HepG2 (cell line): ENCODE measurements around the gene TSACC. TPM values are rescaled to one million over a fixed set of nuclear protein-coding genes. Genes with fewer than 3 reads are reported as not detected.
A peak's percentile ranks its signal among the peaks of the same experiment; 100 is the strongest.

ENCODE experiments used
- ATAC-seq: fragments of 200-7000 bp; cut with Tn5 transposase; 3 replicates; pipeline ENCODE4 v1.9.1; 2020; ENCODE audit warnings: mild to moderate bottlenecking, moderate library complexity
- BruUV-seq: library from RNA; stranded (reverse); fragments of 400-500 nt; replicated peaks from 2 replicates; lab custom pipeline; 2021; lab: Mats Ljungman, UMichigan
- CTCF ChIA-PET: fragments of 300-600 bp; formaldehyde crosslinking; extraction: SDS; loops from one replicate; lab custom pipeline; 2021; ENCODE audit warnings: low total read pairs, inconsistent platforms, low intra/inter-chr PET ratio; lab: Yijun Ruan, JAX
- POLR2A ChIA-PET: fragments of 350-600 bp; sonication (Branson Sonifier 250); formaldehyde crosslinking; loops from one replicate; lab custom pipeline; 2020; ENCODE audit warnings: antibody characterized with exemption, inconsistent platforms; lab: Yijun Ruan, JAX
- DNase-seq: peaks from one replicate; pipeline ENCODE4 v3.0.0-alpha.2; 2015; ENCODE audit warnings: low spot score
- FAIRE-seq: peaks from 3 replicates; lab custom pipeline; 2011; peaks lifted over from hg19 to GRCh38; lab: Jason Lieb, UNC
- H2AFZ ChIP-seq: one replicate; pipeline ENCODE4 v1.6.1; 2011; ENCODE audit warnings: low read length, inconsistent platforms
- H3K27ac ChIP-seq: fragments of 300-600 bp; 3 replicates; pipeline ENCODE4 v1.8.0; 2011; ENCODE audit warnings: mixed run types, mild to moderate bottlenecking, mixed read lengths, low read length, inconsistent platforms; ENCODE audit not compliant: insufficient read depth; ENCODE audit errors: extremely low read length
- H3K27me3 ChIP-seq, 2 experiments: fragments of 200-600 bp in 1 of 2; 2 replicates in 1 of 2; 3 replicates in 1 of 2; pipeline versions ENCODE4 v1.6.0 to v1.8.0; 2011; ENCODE audit warnings: low read length in 2 of 2, mild to moderate bottlenecking in 2 of 2, moderate library complexity in 2 of 2, inconsistent platforms in 1 of 2; ENCODE audit not compliant: insufficient read depth in 2 of 2, control insufficient read depth in 1 of 2
- H3K36me3 ChIP-seq, 2 experiments: fragments of 200-600 bp in 1 of 2; replicated peaks in 1 of 2; 2 replicates in 1 of 2; 3 replicates in 1 of 2; pipeline versions ENCODE4 v1.5.1 to v1.8.0; 2011; ENCODE audit warnings: low read length in 2 of 2, inconsistent platforms in 1 of 2; ENCODE audit not compliant: insufficient read depth in 2 of 2, control insufficient read depth in 1 of 2
- H3K4me1 ChIP-seq: 2 replicates; pipeline ENCODE4 v1.5.1; 2012; ENCODE audit warnings: low read length, inconsistent platforms; ENCODE audit not compliant: insufficient read depth
- H3K4me2 ChIP-seq: 2 replicates; pipeline ENCODE4 v1.6.0; 2011; ENCODE audit warnings: low read depth, low read length, inconsistent platforms
- H3K4me3 ChIP-seq, 3 experiments: fragments of 200-600 bp in 1 of 3; sonication (generic), shearing (Covaris generic) in 1 of 3; replicated peaks in 1 of 3; 2 replicates each; pipeline ENCODE4 v1.5.1; 2011 to 2016; ENCODE audit warnings: low read length in 3 of 3, inconsistent platforms in 2 of 3, low read depth in 2 of 3, mild to moderate bottlenecking in 2 of 3, control low read depth in 1 of 3, mixed read lengths in 1 of 3; ENCODE audit not compliant: insufficient read depth in 1 of 3
- H3K79me2 ChIP-seq: one replicate; pipeline ENCODE4 v1.6.1; 2011; ENCODE audit warnings: low read length, inconsistent platforms; ENCODE audit not compliant: insufficient read depth
- H3K9ac ChIP-seq: 2 replicates; pipeline ENCODE4 v1.6.0; 2011; ENCODE audit warnings: mild to moderate bottlenecking, low read depth, low read length, inconsistent platforms; ENCODE audit not compliant: insufficient read depth
- H3K9me3 ChIP-seq: 2 replicates; pipeline ENCODE4 v1.5.1; 2012; ENCODE audit warnings: mild to moderate bottlenecking, low read length
- H4K20me1 ChIP-seq: 2 replicates; pipeline ENCODE4 v1.6.0; 2011; ENCODE audit warnings: inconsistent platforms, mild to moderate bottlenecking, low read length, moderate library complexity; ENCODE audit not compliant: insufficient read depth
- ATF4 ChIP-seq, 2 experiments: fragments of 450-650 bp in 1 of 2; sonication (generic) in 1 of 2; formaldehyde crosslinking; IDR thresholded peaks; 2 replicates each; pipeline versions ENCODE4 v1.5.0 to v1.8.0; 2020 to 2022; ENCODE audit warnings: mild to moderate bottlenecking in 1 of 2, missing genetic modification reagents in 1 of 2
- GABPA ChIP-seq, 2 experiments: IDR thresholded peaks; 2 replicates each; pipeline ENCODE4 v1.6.1; 2011 to 2016; ENCODE audit warnings: low read depth in 2 of 2, low read length in 1 of 2, missing biosample characterization in 1 of 2, missing genetic modification characterization in 1 of 2
- KDM6A ChIP-seq: IDR thresholded peaks from 2 replicates; pipeline ENCODE4 v1.6.1; 2016; ENCODE audit warnings: low read depth
- KMT2A ChIP-seq: sonication (generic); formaldehyde crosslinking; IDR thresholded peaks from 2 replicates; pipeline ENCODE4 v1.4.0; 2020; ENCODE audit warnings: missing genetic modification reagents
- MAF1 ChIP-seq: sonication (generic); formaldehyde crosslinking; IDR thresholded peaks from 2 replicates; pipeline ENCODE4 v1.5.0; 2020; ENCODE audit warnings: missing genetic modification reagents, borderline replicate concordance
- MLLT10 ChIP-seq: sonication (generic); formaldehyde crosslinking; IDR thresholded peaks from 2 replicates; pipeline ENCODE4 v1.4.0; 2020; ENCODE audit warnings: missing genetic modification reagents
- PTBP1 ChIP-seq: fragments of 200-400 bp; formaldehyde crosslinking; IDR thresholded peaks from 2 replicates; pipeline ENCODE4 v1.6.1; 2018; ENCODE audit warnings: low read length, low read depth; ENCODE audit not compliant: poor library complexity, severe bottlenecking
- RFX3 ChIP-seq: IDR thresholded peaks from 2 replicates; pipeline ENCODE4 v1.6.1; 2016; ENCODE audit warnings: missing biosample characterization, missing genetic modification reagents
- SNRNP70 ChIP-seq: fragments of 200-400 bp; formaldehyde crosslinking; IDR thresholded peaks from 2 replicates; pipeline ENCODE4 v1.6.1; 2017; ENCODE audit warnings: mild to moderate bottlenecking, low read depth, low read length, moderate library complexity
- ZNF136 ChIP-seq: sonication (generic); formaldehyde crosslinking; IDR thresholded peaks from 2 replicates; pipeline ENCODE4 v1.8.1; 2022; ENCODE audit warnings: low read depth, mild to moderate bottlenecking, moderate library complexity, missing genetic modification reagents
- ZNF205 ChIP-seq: IDR thresholded peaks from 2 replicates; pipeline ENCODE4 v1.6.1; 2018; ENCODE audit warnings: missing biosample characterization, missing genetic modification reagents
- ZNF629 ChIP-seq: sonication (generic); formaldehyde crosslinking; conservative IDR thresholded peaks from 2 replicates; pipeline ENCODE4 v1.5.0; 2020; ENCODE audit warnings: missing genetic modification reagents
- ZNF713 ChIP-seq: sonication (generic); formaldehyde crosslinking; IDR thresholded peaks from 2 replicates; pipeline ENCODE4 v1.4.0; 2020; ENCODE audit warnings: mild to moderate bottlenecking, missing genetic modification reagents
- ZNF782 ChIP-seq: sonication (generic); formaldehyde crosslinking; IDR thresholded peaks from 2 replicates; pipeline ENCODE4 v1.4.0; 2020; ENCODE audit warnings: missing genetic modification reagents, mild to moderate bottlenecking, borderline replicate concordance
- ZNF800 ChIP-seq: sonication (generic); formaldehyde crosslinking; IDR thresholded peaks from 2 replicates; pipeline ENCODE4 v1.4.0; 2020; ENCODE audit warnings: missing genetic modification reagents
- WGBS: methylation state at CpG from one replicate; pipeline ENCODE4 v1.1.6; 2017; ENCODE audit warnings: low lambda C conversion rate; 5-methylcytosine and 5-hydroxymethylcytosine counted together
- in situ Hi-C: cut with HindIII; loops from 2 replicates; pipeline ENCODE4 v1.10.0; 2017; ENCODE audit warnings: low pct_unique_long_range_greater_than_20kb; ENCODE audit not compliant: extremely low pct_ligation_motif_present
- intact Hi-C: fragments of 100-400 bp; cut with micrococcal nuclease; formaldehyde crosslinking; loops from one replicate; pipeline ENCODE4 v1.10.0; 2022; ENCODE audit not compliant: unreplicated experiment
- polyA plus RNA-seq, 8 experiments: library from polyadenylated mRNA; depleted of rRNA in 3 of 8; stranded (reverse) in 7 of 8; unstranded in 1 of 8; fragments of >200 nt; fragmentation: Illumina TruSeq in 4 of 8; extraction: Trizol in 4 of 8; gene quantifications; 2 replicates each; pipeline versions ENCODE4 v1.2.1 to v1.2.3, GENCODE V29; 2011 to 2016; ENCODE audit warnings: low read depth in 4 of 8, missing spikeins in 1 of 8, mixed read lengths in 1 of 8; ENCODE audit not compliant: insufficient read depth in 1 of 8
- total RNA-seq, 5 experiments: library from RNA; depleted of rRNA; stranded (reverse); fragments of >200 nt; fragmentation: Illumina TruSeq; extraction: Trizol; gene quantifications; 2 replicates each; pipeline ENCODE4 v1.2.3, GENCODE V29; 2016; ENCODE audit warnings: low read depth in 1 of 5
- TF ChIP-seq, protein P1 (sequence below): sonication (generic); formaldehyde crosslinking; IDR thresholded peaks from 2 replicates; pipeline ENCODE4 v1.4.0; 2020; ENCODE audit warnings: mild to moderate bottlenecking, low read depth, missing genetic modification reagents
- TF ChIP-seq, protein P2 (sequence below): sonication (generic); formaldehyde crosslinking; IDR thresholded peaks from 2 replicates; pipeline ENCODE4 v1.9.0; 2021; ENCODE audit warnings: missing genetic modification reagents, borderline replicate concordance

TSACC gene
- total and polyA plus RNA-seq, 2 of the 13 experiments (the other 11 are each of a cell fraction or from before 2014, with no cell fraction given): 1.5 to 2.6 TPM

DNA sequence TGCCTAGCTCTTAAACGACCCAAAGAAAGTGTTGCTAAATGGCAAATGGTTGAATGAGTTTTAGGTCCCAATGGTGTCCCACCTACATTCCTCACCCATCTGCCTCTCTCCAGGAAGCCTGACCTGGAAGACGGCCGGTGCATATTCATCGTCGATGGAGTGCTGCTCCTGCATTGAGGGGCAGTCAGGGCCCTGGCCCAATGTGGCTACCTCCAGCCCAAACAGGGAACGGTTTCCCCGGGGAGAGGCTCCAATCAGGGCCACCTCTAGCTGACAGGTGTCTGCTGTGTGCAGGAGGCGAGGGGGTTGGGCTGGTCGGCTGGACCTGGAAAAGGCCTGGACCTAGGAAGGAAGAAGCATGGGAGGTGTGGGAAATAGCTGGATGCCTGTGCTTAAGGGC lies 44.4 kb upstream of the TSACC start:
- H3K4me1 ChIP-seq: peaks cover 44% of the 10 kb centered on the region
- H3K9ac ChIP-seq: no peak overlapping the region
- H3K36me3 ChIP-seq: peaks cover 0 to 4% of the 10 kb centered on the region in 2 experiments; a peak in 2 of 5 replicates
- 93% methylated on average over 9 of the region's 9 CpGs for WGBS
- TF ChIP-seq KMT2A (CRISPR knock-in tag): no peak
- no peak for TF ChIP-seq ZNF205 (CRISPR knock-in tag)
- no peak for TF ChIP-seq ZNF782 (CRISPR knock-in tag)
- TF ChIP-seq PTBP1: no peak
- TF ChIP-seq ATF4 (CRISPR knock-in tag; IDR thresholded peaks at IDR 0.05): no peak
- TF ChIP-seq, protein P1, sequence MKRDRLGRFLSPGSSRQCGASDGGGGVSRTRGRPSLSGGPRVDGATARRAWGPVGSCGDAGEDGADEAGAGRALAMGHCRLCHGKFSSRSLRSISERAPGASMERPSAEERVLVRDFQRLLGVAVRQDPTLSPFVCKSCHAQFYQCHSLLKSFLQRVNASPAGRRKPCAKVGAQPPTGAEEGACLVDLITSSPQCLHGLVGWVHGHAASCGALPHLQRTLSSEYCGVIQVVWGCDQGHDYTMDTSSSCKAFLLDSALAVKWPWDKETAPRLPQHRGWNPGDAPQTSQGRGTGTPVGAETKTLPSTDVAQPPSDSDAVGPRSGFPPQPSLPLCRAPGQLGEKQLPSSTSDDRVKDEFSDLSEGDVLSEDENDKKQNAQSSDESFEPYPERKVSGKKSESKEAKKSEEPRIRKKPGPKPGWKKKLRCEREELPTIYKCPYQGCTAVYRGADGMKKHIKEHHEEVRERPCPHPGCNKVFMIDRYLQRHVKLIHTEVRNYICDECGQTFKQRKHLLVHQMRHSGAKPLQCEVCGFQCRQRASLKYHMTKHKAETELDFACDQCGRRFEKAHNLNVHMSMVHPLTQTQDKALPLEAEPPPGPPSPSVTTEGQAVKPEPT (CRISPR knock-in tag): no peak
- no peak for TF ChIP-seq RFX3 (CRISPR knock-in tag)
- TF ChIP-seq MAF1 (CRISPR knock-in tag): no peak
- no peak for TF ChIP-seq GABPA (IDR thresholded peaks at IDR 0.05; ENCODE audit: low read depth, low read length)
- TF ChIP-seq GABPA (CRISPR knock-in tag; IDR thresholded peaks at IDR 0.05; ENCODE audit: low read depth): no peak
- TF ChIP-seq KDM6A (CRISPR knock-in tag): no peak
- no peak for TF ChIP-seq SNRNP70
- no peak for TF ChIP-seq ZNF136
- TF ChIP-seq ZNF713 (CRISPR knock-in tag): no peak
- TF ChIP-seq MLLT10 (CRISPR knock-in tag): no peak
- no peak for TF ChIP-seq ZNF629 (CRISPR knock-in tag)
- TF ChIP-seq, protein P2, sequence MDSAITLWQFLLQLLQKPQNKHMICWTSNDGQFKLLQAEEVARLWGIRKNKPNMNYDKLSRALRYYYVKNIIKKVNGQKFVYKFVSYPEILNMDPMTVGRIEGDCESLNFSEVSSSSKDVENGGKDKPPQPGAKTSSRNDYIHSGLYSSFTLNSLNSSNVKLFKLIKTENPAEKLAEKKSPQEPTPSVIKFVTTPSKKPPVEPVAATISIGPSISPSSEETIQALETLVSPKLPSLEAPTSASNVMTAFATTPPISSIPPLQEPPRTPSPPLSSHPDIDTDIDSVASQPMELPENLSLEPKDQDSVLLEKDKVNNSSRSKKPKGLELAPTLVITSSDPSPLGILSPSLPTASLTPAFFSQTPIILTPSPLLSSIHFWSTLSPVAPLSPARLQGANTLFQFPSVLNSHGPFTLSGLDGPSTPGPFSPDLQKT: no peak
- no peak for TF ChIP-seq ZNF800 (CRISPR knock-in tag)
- CTCF ChIA-PET: no interaction called here
- ATAC-seq: no peak
- no peaks in the 10 kb centered on the region for H3K9me3 ChIP-seq
- H3K27me3 ChIP-seq: no peaks in the 10 kb centered on the region
- no peaks in the 10 kb centered on the region for H4K20me1 ChIP-seq
- DNase-seq: no peak
- in situ Hi-C loops: no loop called here
- peaks cover 8% of the 10 kb centered on the region for H3K79me2 ChIP-seq
- POLR2A ChIA-PET: interaction anchor here (9.2 kb wide), 1 partner anchor 12 kb away, joined by 115 read pairs; the partner anchor contains the start of genes SMG5 and TMEM79
- H3K27ac ChIP-seq: peak overlapping the region; percentile 94
- H3K4me3 ChIP-seq: no peak overlapping the region
- H3K4me2 ChIP-seq: no peak overlapping the region
- FAIRE-seq: no peak
- H2AFZ ChIP-seq: no peak overlapping the region
- no TSS peak for BruUV-seq
- intact Hi-C loops: loop anchor here (5.0 kb wide), 1 partner anchor 43 kb away; the partner anchor contains the start of genes CCT3 and TSACC
